Neural cell (in vitro differentiated cells): ENCODE measurements around the gene POMT1. TPM values are rescaled to one million over a fixed set of nuclear protein-coding genes. Genes with fewer than 3 reads are reported as not detected.
"Not testable (repeated sequence)": the region's sequence is repeated elsewhere in the genome, so short reads cannot be mapped to it uniquely, and the experiment has no call there.

Source experiments
- H2AFZ ChIP-seq: fragments of 200-600, 300-800 bp; sonication (generic), shearing (Covaris generic); 2 replicates; pipeline ENCODE4 v1.6.0; 2014; ENCODE audit warnings: low read depth, mild to moderate bottlenecking, antibody characterized with exemption, low read length, moderate library complexity
- H3F3A ChIP-seq: fragments of 200-600 bp; shearing (Covaris generic); 2 replicates; pipeline ENCODE4 v1.6.1; 2016; ENCODE audit warnings: mild to moderate bottlenecking, moderate library complexity, mixed read lengths, antibody characterized with exemption, low read length; ENCODE audit not compliant: insufficient read depth, poor library complexity, severe bottlenecking
- H3K27ac ChIP-seq: fragments of 200-600, 300-800 bp; sonication (generic), shearing (Covaris generic); 2 replicates; pipeline ENCODE4 v1.5.1; 2014; ENCODE audit warnings: mild to moderate bottlenecking, low read length, moderate library complexity
- H3K27me3 ChIP-seq: fragments of 300-800, 200-600 bp; sonication (generic), shearing (Covaris generic); 2 replicates; pipeline ENCODE4 v1.6.0; 2014; ENCODE audit warnings: mild to moderate bottlenecking, low read depth, low read length, moderate library complexity; ENCODE audit not compliant: insufficient read depth
- H3K36me3 ChIP-seq: fragments of 300-800, 200-600 bp; sonication (generic), shearing (Covaris generic); 2 replicates; pipeline ENCODE4 v1.5.1; 2014; ENCODE audit warnings: mild to moderate bottlenecking, antibody characterized with exemption, low read length, moderate library complexity; ENCODE audit not compliant: insufficient read depth
- H3K4me2 ChIP-seq: fragments of 300-800, 200-600 bp; sonication (generic), shearing (Covaris generic); 2 replicates; pipeline ENCODE4 v1.6.0; 2014; ENCODE audit warnings: mild to moderate bottlenecking, low read length
- H3K4me3 ChIP-seq: fragments of 300-800, 200-600 bp; sonication (generic), shearing (Covaris generic); 2 replicates; pipeline ENCODE4 v1.5.1; 2014; ENCODE audit warnings: mild to moderate bottlenecking, low read length, moderate library complexity
- H3K79me2 ChIP-seq: fragments of 200-600 bp; shearing (Covaris generic); replicated peaks from 2 replicates; pipeline ENCODE4 v1.6.0; 2014; ENCODE audit warnings: mild to moderate bottlenecking, low read length, moderate library complexity; ENCODE audit not compliant: insufficient read depth
- H3K9ac ChIP-seq: fragments of 300-800, 200-600 bp; sonication (generic), shearing (Covaris generic); 2 replicates; pipeline ENCODE4 v1.6.1; 2016; ENCODE audit warnings: mild to moderate bottlenecking, low read length, mixed read lengths
- H3K9me2 ChIP-seq: fragments of 200-600 bp; shearing (Covaris generic); 2 replicates; pipeline ENCODE4 v1.6.1; 2016; ENCODE audit warnings: mild to moderate bottlenecking, low read length, mixed read lengths; ENCODE audit not compliant: insufficient read depth
- H3K9me3 ChIP-seq: fragments of 200-600, 300-800 bp; sonication (generic), shearing (Covaris generic); 2 replicates; pipeline ENCODE4 v1.6.1; 2016; ENCODE audit warnings: mild to moderate bottlenecking, mixed run types, low read length, moderate library complexity, mixed read lengths
- H4K20me1 ChIP-seq: fragments of 200-600 bp; shearing (Covaris generic); 2 replicates; pipeline ENCODE4 v1.6.1; 2016; ENCODE audit warnings: mild to moderate bottlenecking, mixed run types; ENCODE audit not compliant: insufficient read depth
- EP300 ChIP-seq: fragments of 450-650 bp; conservative IDR thresholded peaks from 2 replicates; pipeline ENCODE4 v1.6.1; 2014; ENCODE audit warnings: antibody characterized with exemption, mild to moderate bottlenecking, moderate library complexity; ENCODE audit not compliant: poor library complexity, severe bottlenecking
- EZH2 ChIP-seq: fragments of 200-600, 300-800 bp; shearing (Covaris generic), sonication (generic); IDR thresholded peaks from 2 replicates; pipeline ENCODE4 v1.6.1; 2014; ENCODE audit warnings: antibody characterized with exemption, low read length, borderline replicate concordance, mild to moderate bottlenecking; ENCODE audit not compliant: insufficient read depth, poor library complexity, severe bottlenecking
- MXI1 ChIP-seq: fragments of 450-650 bp; conservative IDR thresholded peaks from 2 replicates; pipeline ENCODE4 v1.6.1; 2014; ENCODE audit warnings: antibody characterized with exemption, mild to moderate bottlenecking; ENCODE audit not compliant: poor library complexity, severe bottlenecking
- POLR2AphosphoS5 ChIP-seq: IDR thresholded peaks from 2 replicates; pipeline ENCODE4 v1.6.1; 2012
- RAD21 ChIP-seq: fragments of 450-650 bp; conservative IDR thresholded peaks from 2 replicates; pipeline ENCODE4 v1.6.1; 2014; ENCODE audit warnings: antibody characterized with exemption, mild to moderate bottlenecking, moderate library complexity
- SMC3 ChIP-seq: fragments of 450-650 bp; conservative IDR thresholded peaks from 2 replicates; pipeline ENCODE4 v1.6.1; 2014; ENCODE audit warnings: antibody characterized with exemption, mild to moderate bottlenecking, moderate library complexity; ENCODE audit not compliant: poor library complexity
- TAF1 ChIP-seq: IDR thresholded peaks from 2 replicates; pipeline ENCODE4 v1.6.1; 2012; ENCODE audit warnings: low read depth
- polyA plus RNA-seq: library from polyadenylated mRNA; depleted of rRNA; stranded (reverse); fragments of >200 nt; gene quantifications from 2 replicates; pipeline ENCODE4 v1.2.3, GENCODE V29; 2014
- TF ChIP-seq, protein P1 (sequence below): fragments of 450-650 bp; IDR thresholded peaks from 2 replicates; pipeline ENCODE4 v1.5.1; 2014; ENCODE audit warnings: antibody characterized with exemption, mild to moderate bottlenecking, moderate library complexity; ENCODE audit not compliant: poor library complexity, severe bottlenecking
- TF ChIP-seq, protein P2 (sequence below): IDR thresholded peaks from 2 replicates; pipeline ENCODE4 v1.6.1; 2012; ENCODE audit warnings: borderline replicate concordance

The POMT1 gene
- polyA plus RNA-seq, 1 donor from 2014 or later = 131 TPM

DNA sequence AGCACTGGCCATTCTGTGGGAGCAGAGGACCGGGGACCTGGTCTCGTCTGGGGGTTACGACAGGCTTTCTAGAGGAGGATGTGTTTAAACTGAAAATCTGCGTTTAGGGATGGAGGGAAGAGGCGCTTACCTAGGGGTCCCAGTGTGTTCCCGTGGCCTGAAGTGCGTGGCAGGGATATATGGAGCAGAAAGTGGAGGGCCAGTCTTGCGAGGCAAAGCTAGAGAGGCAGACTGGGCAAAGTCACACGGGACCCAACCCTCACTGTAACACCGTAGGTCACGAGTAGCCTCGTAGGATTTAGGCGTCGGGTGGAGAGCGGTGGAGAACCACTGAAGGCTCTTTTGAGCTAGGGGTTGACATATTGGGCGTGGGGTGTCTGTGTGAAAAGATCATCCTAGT, 32.8 kb upstream of the POMT1 start:
- Histone ChIP-seq H3K4me2 (no peak overlapping the region), H4K20me1 (peaks cover 6% of the 10 kb centered on the region), H3K79me2 (peaks cover 26% of the 10 kb centered on the region), H3F3A (no peaks in the 10 kb centered on the region), H3K27me3 (no peaks in the 10 kb centered on the region), H3K27ac (no peak overlapping the region), H3K9ac (no peak overlapping the region), H3K9me2 (no peaks in the 10 kb centered on the region), H3K9me3 (no peaks in the 10 kb centered on the region), H2AFZ (no peak overlapping the region), H3K36me3 (peaks cover 7% of the 10 kb centered on the region), H3K4me3 (no peak overlapping the region)
- TF ChIP-seq, protein P1, sequence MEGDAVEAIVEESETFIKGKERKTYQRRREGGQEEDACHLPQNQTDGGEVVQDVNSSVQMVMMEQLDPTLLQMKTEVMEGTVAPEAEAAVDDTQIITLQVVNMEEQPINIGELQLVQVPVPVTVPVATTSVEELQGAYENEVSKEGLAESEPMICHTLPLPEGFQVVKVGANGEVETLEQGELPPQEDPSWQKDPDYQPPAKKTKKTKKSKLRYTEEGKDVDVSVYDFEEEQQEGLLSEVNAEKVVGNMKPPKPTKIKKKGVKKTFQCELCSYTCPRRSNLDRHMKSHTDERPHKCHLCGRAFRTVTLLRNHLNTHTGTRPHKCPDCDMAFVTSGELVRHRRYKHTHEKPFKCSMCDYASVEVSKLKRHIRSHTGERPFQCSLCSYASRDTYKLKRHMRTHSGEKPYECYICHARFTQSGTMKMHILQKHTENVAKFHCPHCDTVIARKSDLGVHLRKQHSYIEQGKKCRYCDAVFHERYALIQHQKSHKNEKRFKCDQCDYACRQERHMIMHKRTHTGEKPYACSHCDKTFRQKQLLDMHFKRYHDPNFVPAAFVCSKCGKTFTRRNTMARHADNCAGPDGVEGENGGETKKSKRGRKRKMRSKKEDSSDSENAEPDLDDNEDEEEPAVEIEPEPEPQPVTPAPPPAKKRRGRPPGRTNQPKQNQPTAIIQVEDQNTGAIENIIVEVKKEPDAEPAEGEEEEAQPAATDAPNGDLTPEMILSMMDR = no peak
- TF ChIP-seq SMC3 (no peak), POLR2AphosphoS5 (no peak), EP300 (no peak), RAD21 (no peak)
- TF ChIP-seq, protein P2, sequence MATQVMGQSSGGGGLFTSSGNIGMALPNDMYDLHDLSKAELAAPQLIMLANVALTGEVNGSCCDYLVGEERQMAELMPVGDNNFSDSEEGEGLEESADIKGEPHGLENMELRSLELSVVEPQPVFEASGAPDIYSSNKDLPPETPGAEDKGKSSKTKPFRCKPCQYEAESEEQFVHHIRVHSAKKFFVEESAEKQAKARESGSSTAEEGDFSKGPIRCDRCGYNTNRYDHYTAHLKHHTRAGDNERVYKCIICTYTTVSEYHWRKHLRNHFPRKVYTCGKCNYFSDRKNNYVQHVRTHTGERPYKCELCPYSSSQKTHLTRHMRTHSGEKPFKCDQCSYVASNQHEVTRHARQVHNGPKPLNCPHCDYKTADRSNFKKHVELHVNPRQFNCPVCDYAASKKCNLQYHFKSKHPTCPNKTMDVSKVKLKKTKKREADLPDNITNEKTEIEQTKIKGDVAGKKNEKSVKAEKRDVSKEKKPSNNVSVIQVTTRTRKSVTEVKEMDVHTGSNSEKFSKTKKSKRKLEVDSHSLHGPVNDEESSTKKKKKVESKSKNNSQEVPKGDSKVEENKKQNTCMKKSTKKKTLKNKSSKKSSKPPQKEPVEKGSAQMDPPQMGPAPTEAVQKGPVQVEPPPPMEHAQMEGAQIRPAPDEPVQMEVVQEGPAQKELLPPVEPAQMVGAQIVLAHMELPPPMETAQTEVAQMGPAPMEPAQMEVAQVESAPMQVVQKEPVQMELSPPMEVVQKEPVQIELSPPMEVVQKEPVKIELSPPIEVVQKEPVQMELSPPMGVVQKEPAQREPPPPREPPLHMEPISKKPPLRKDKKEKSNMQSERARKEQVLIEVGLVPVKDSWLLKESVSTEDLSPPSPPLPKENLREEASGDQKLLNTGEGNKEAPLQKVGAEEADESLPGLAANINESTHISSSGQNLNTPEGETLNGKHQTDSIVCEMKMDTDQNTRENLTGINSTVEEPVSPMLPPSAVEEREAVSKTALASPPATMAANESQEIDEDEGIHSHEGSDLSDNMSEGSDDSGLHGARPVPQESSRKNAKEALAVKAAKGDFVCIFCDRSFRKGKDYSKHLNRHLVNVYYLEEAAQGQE = no peak

GRCh38 chr9:131470581-131470991, 32.1 kb upstream of the POMT1 start:
- H3K4me2 ChIP-seq = no peak overlapping the region
- no peak overlapping the region for H3K4me3 ChIP-seq
- TF ChIP-seq, protein P2 = no peak
- TF ChIP-seq SMC3 (no peak), MXI1 (no peak), TAF1 (no peak), RAD21 (no peak), EP300 (no peak), EZH2 (no peak), POLR2AphosphoS5 (no peak)
- TF ChIP-seq, protein P1 = no peak
- peaks cover 26% of the 10 kb centered on the region for H3K79me2 ChIP-seq
- no peak overlapping the region for H2AFZ ChIP-seq
- peaks cover 7% of the 10 kb centered on the region for H3K36me3 ChIP-seq
- H3K9me2 ChIP-seq = no peaks in the 10 kb centered on the region
- no peaks in the 10 kb centered on the region for H3F3A ChIP-seq
- peaks cover 6% of the 10 kb centered on the region for H4K20me1 ChIP-seq
- no peaks in the 10 kb centered on the region for H3K9me3 ChIP-seq
- no peak overlapping the region for H3K9ac ChIP-seq
- H3K27ac ChIP-seq = no peak overlapping the region
- H3K27me3 ChIP-seq = no peaks in the 10 kb centered on the region

- peaks cover 23% of the 10 kb centered on the region for H3K79me2 ChIP-seq
- not testable (repeated sequence) for H3K4me2 ChIP-seq, H3K9ac ChIP-seq, H3K4me3 ChIP-seq, H3K27me3 ChIP-seq, H4K20me1 ChIP-seq, H3K9me2 ChIP-seq, H3F3A ChIP-seq, H3K36me3 ChIP-seq, H3K9me3 ChIP-seq, H2AFZ ChIP-seq, H3K27ac ChIP-seq
Measured at GRCh38 chr9:131472085-131472484, 30.6 kb upstream of the POMT1 start.
